ENCODE measurements around the gene STARD13.

The STARD13 gene

GRCh38 chr13:33252135-33252534 lies 33.4 kb downstream of the STARD13 start:
- no peak overlapping the region for H3K4me3 ChIP-seq (ENCODE audit: insufficient read depth, low read length, poor library complexity, severe bottlenecking)
- no peak for TF ChIP-seq CTCF (IDR thresholded peaks at IDR 0.05; ENCODE audit: insufficient read depth, low read length, poor library complexity, severe bottlenecking)
- no peak for TF ChIP-seq EZH2phosphoT487 (conservative IDR thresholded peaks at IDR 0.05; ENCODE audit: low read length)
- no peaks in the 10 kb centered on the region for H3K9me2 ChIP-seq (replicated peaks; ENCODE audit: insufficient read depth, low read length)
- no peaks in the 10 kb centered on the region for H3K27me3 ChIP-seq (ENCODE audit: low read length)
- H4K20me1 ChIP-seq (ENCODE audit: low read depth, low read length), result no peaks in the 10 kb centered on the region
- no peaks in the 10 kb centered on the region for H3K79me2 ChIP-seq (ENCODE audit: insufficient read depth, low read length)
- H3K9ac ChIP-seq (ENCODE audit: low read length), result no peak overlapping the region
- H2AFZ ChIP-seq (ENCODE audit: low read depth, low read length, severe bottlenecking), result no peak overlapping the region
- H3K9me3 ChIP-seq (ENCODE audit: insufficient read depth, low read length), result no peaks in the 10 kb centered on the region
- H3F3A ChIP-seq (ENCODE audit: insufficient read depth), result no peaks in the 10 kb centered on the region
- no peaks in the 10 kb centered on the region for H3K36me3 ChIP-seq (ENCODE audit: low read length)
- no peak overlapping the region for H3K4me2 ChIP-seq (ENCODE audit: low read depth, low read length, poor library complexity, severe bottlenecking)
- H3K27ac ChIP-seq (ENCODE audit: low read depth, low read length), result no peak overlapping the region

GRCh38 chr13:33251131-33251661 lies 34.4 kb downstream of the STARD13 start:
- Histone ChIP-seq H3K4me2 (ENCODE audit: low read depth, low read length, poor library complexity, severe bottlenecking) (peak overlapping the region; percentile 6), H3K36me3 (ENCODE audit: low read length) (no peaks in the 10 kb centered on the region), H3F3A (ENCODE audit: insufficient read depth) (no peaks in the 10 kb centered on the region), H4K20me1 (ENCODE audit: low read depth, low read length) (no peaks in the 10 kb centered on the region), H3K9ac (ENCODE audit: low read length) (no peak overlapping the region), H3K27ac (ENCODE audit: low read depth, low read length) (peak overlapping the region; percentile 46), H3K4me3 (ENCODE audit: insufficient read depth, low read length, poor library complexity, severe bottlenecking) (no peak overlapping the region), H2AFZ (ENCODE audit: low read depth, low read length, severe bottlenecking) (peak overlapping the region; percentile 39), H3K79me2 (ENCODE audit: insufficient read depth, low read length) (no peaks in the 10 kb centered on the region), H3K9me3 (ENCODE audit: insufficient read depth, low read length) (no peaks in the 10 kb centered on the region), H3K9me2 (replicated peaks; ENCODE audit: insufficient read depth, low read length) (no peaks in the 10 kb centered on the region), H3K27me3 (ENCODE audit: low read length) (no peaks in the 10 kb centered on the region)
- TF ChIP-seq CTCF (IDR thresholded peaks at IDR 0.05; ENCODE audit: insufficient read depth, low read length, poor library complexity, severe bottlenecking) (no peak), EZH2phosphoT487 (conservative IDR thresholded peaks at IDR 0.05; ENCODE audit: low read length) (no peak)

GRCh38 chr13:33250609-33251008 lies 34.9 kb downstream of the STARD13 start:
- Histone ChIP-seq H3K9ac (ENCODE audit: low read length) (no peak overlapping the region), H3K27me3 (ENCODE audit: low read length) (no peaks in the 10 kb centered on the region), H3K36me3 (ENCODE audit: low read length) (no peaks in the 10 kb centered on the region), H3K27ac (ENCODE audit: low read depth, low read length) (no peak overlapping the region), H3K9me3 (ENCODE audit: insufficient read depth, low read length) (no peaks in the 10 kb centered on the region), H3K4me3 (ENCODE audit: insufficient read depth, low read length, poor library complexity, severe bottlenecking) (no peak overlapping the region), H2AFZ (ENCODE audit: low read depth, low read length, severe bottlenecking) (no peak overlapping the region), H3K9me2 (replicated peaks; ENCODE audit: insufficient read depth, low read length) (no peaks in the 10 kb centered on the region), H3F3A (ENCODE audit: insufficient read depth) (no peaks in the 10 kb centered on the region), H3K79me2 (ENCODE audit: insufficient read depth, low read length) (no peaks in the 10 kb centered on the region), H3K4me2 (ENCODE audit: low read depth, low read length, poor library complexity, severe bottlenecking) (no peak overlapping the region), H4K20me1 (ENCODE audit: low read depth, low read length) (no peaks in the 10 kb centered on the region)
- TF ChIP-seq EZH2phosphoT487 (conservative IDR thresholded peaks at IDR 0.05; ENCODE audit: low read length), result no peak
- TF ChIP-seq CTCF (IDR thresholded peaks at IDR 0.05; ENCODE audit: insufficient read depth, low read length, poor library complexity, severe bottlenecking), result no peak
